SK-N-SH treated with all-trans-retinoic acid at 6 μM for 48 hours (cell line): ENCODE data around the gene SIL1.

Source experiments
- ATAC-seq: fragments of 200-7000 bp; cut with Tn5 transposase; 3 replicates; pipeline ENCODE4 v1.9.1; 2020; ENCODE audit warnings: mild to moderate bottlenecking, moderate library complexity
- ARNTL ChIP-seq: fragments of 450-650 bp; formaldehyde crosslinking; IDR thresholded peaks from 2 replicates; pipeline ENCODE4 v1.5.0; 2020; ENCODE audit warnings: low read depth, mild to moderate bottlenecking, moderate library complexity, borderline replicate concordance
- BACH2 ChIP-seq: fragments of 250-450 bp; sonication (Bioruptor Pico); IDR thresholded peaks from 2 replicates; pipeline ENCODE4 v1.9.0; 2021; ENCODE audit warnings: mild to moderate bottlenecking, borderline replicate concordance
- CREB5 ChIP-seq: fragments of 250-450 bp; sonication (Bioruptor Pico); IDR thresholded peaks from 2 replicates; pipeline ENCODE4 v1.5.1; 2020; ENCODE audit warnings: low read depth, mild to moderate bottlenecking, moderate library complexity
- CSDC2 ChIP-seq: fragments of 250-450 bp; sonication (Bioruptor Pico); IDR thresholded peaks from 2 replicates; pipeline ENCODE4 v1.5.0; 2020; ENCODE audit warnings: mild to moderate bottlenecking, moderate library complexity
- CSRNP3 ChIP-seq: fragments of 250-450 bp; sonication (Bioruptor Pico); IDR thresholded peaks from 2 replicates; pipeline ENCODE4 v1.5.1; 2021; ENCODE audit warnings: mild to moderate bottlenecking, moderate library complexity
- ESRRG ChIP-seq: fragments of 250-450 bp; sonication (Bioruptor Pico); IDR thresholded peaks from 2 replicates; pipeline ENCODE4 v1.6.1; 2021; ENCODE audit warnings: mild to moderate bottlenecking
- ISL1 ChIP-seq: fragments of 250-450 bp; sonication (Bioruptor Pico); IDR thresholded peaks from 2 replicates; pipeline ENCODE4 v2.1.2; 2022; ENCODE audit warnings: mild to moderate bottlenecking, moderate library complexity
- OSR1 ChIP-seq: fragments of 250-450 bp; sonication (Bioruptor Pico); IDR thresholded peaks from 2 replicates; pipeline ENCODE4 v1.8.0; 2022; ENCODE audit warnings: moderate library complexity, mild to moderate bottlenecking, inconsistent platforms
- PATZ1 ChIP-seq: fragments of 250-450 bp; sonication (Bioruptor Pico); IDR thresholded peaks from 2 replicates; pipeline ENCODE4 v1.8.0; 2020; ENCODE audit warnings: mild to moderate bottlenecking, moderate library complexity, borderline replicate concordance
- POU6F1 ChIP-seq: fragments of 250-450 bp; sonication (Bioruptor Pico); IDR thresholded peaks from 2 replicates; pipeline ENCODE4 v1.8.0; 2021; ENCODE audit warnings: low read depth, mild to moderate bottlenecking, moderate library complexity, borderline replicate concordance
- RARB ChIP-seq: fragments of 250-450 bp; sonication (Bioruptor Pico); IDR thresholded peaks from 2 replicates; pipeline ENCODE4 v1.8.0; 2021; ENCODE audit warnings: mild to moderate bottlenecking, moderate library complexity
- SNAI2 ChIP-seq: fragments of 250-450 bp; sonication (Bioruptor Pico); IDR thresholded peaks from 2 replicates; pipeline ENCODE4 v1.5.0; 2020; ENCODE audit warnings: mild to moderate bottlenecking, moderate library complexity
- TOX ChIP-seq: fragments of 250-450 bp; sonication (Bioruptor Pico); IDR thresholded peaks from 2 replicates; pipeline ENCODE4 v1.8.0; 2021; ENCODE audit warnings: mild to moderate bottlenecking, moderate library complexity, borderline replicate concordance
- TSHZ2 ChIP-seq: fragments of 250-450 bp; sonication (Bioruptor Pico); IDR thresholded peaks from 2 replicates; pipeline ENCODE4 v1.5.0; 2020; ENCODE audit warnings: mild to moderate bottlenecking, moderate library complexity
- ZC3H10 ChIP-seq: fragments of 250-450 bp; sonication (Bioruptor Pico); IDR thresholded peaks from 2 replicates; pipeline ENCODE4 v1.5.1; 2021; ENCODE audit warnings: mild to moderate bottlenecking, moderate library complexity
- ZFP3 ChIP-seq: fragments of 250-450 bp; sonication (Bioruptor Pico); IDR thresholded peaks from 2 replicates; pipeline ENCODE4 v1.5.0; 2020; ENCODE audit warnings: mild to moderate bottlenecking, moderate library complexity
- ZFP30 ChIP-seq: fragments of 450-650 bp; formaldehyde crosslinking; IDR thresholded peaks from 2 replicates; pipeline ENCODE4 v1.5.0; 2022; ENCODE audit warnings: mild to moderate bottlenecking, moderate library complexity
- ZNF565 ChIP-seq: fragments of 450-650 bp; formaldehyde crosslinking; conservative IDR thresholded peaks from 2 replicates; pipeline ENCODE4 v1.5.0; 2020; ENCODE audit warnings: low read depth, mild to moderate bottlenecking, moderate library complexity
- ZNF70 ChIP-seq: fragments of 450-650 bp; formaldehyde crosslinking; IDR thresholded peaks from 2 replicates; pipeline ENCODE4 v1.5.0; 2020; ENCODE audit warnings: mild to moderate bottlenecking, moderate library complexity
- ZNF8 ChIP-seq: fragments of 450-650 bp; formaldehyde crosslinking; IDR thresholded peaks from 2 replicates; pipeline ENCODE4 v1.5.0; 2020; ENCODE audit warnings: mild to moderate bottlenecking, moderate library complexity

SIL1 gene

GRCh38 chr5:139141446-139142204 is 56.5 kb downstream of the SIL1 start:
- TF ChIP-seq PATZ1 (CRISPR knock-in tag) = no peak
- no peak for TF ChIP-seq ESRRG (CRISPR knock-in tag)
- no peak for TF ChIP-seq ZFP30 (CRISPR knock-in tag)
- no peak for TF ChIP-seq ZNF8 (CRISPR knock-in tag)
- TF ChIP-seq ZNF70 (CRISPR knock-in tag) = no peak
- TF ChIP-seq RARB = no peak
- no peak for TF ChIP-seq ISL1 (CRISPR knock-in tag)
- no peak for TF ChIP-seq ZC3H10 (CRISPR knock-in tag)
- no peak for TF ChIP-seq SNAI2 (CRISPR knock-in tag)
- TF ChIP-seq CSRNP3 = no peak
- TF ChIP-seq TSHZ2 (CRISPR knock-in tag) = no peak
- TF ChIP-seq CREB5 (CRISPR knock-in tag) = no peak
- TF ChIP-seq ZNF565 (CRISPR knock-in tag) = no peak
- no peak for TF ChIP-seq ZFP3 (CRISPR knock-in tag)
- no peak for TF ChIP-seq ARNTL (CRISPR knock-in tag)
- TF ChIP-seq OSR1 (CRISPR knock-in tag) = no peak
- TF ChIP-seq BACH2 (CRISPR knock-in tag) = no peak
- no peak for TF ChIP-seq POU6F1 (CRISPR knock-in tag)
- no peak for TF ChIP-seq CSDC2
- no peak for TF ChIP-seq TOX
- TF ChIP-seq, all 23 proteins: peak for 0
- no peak for ATAC-seq

- peak; percentile 56 for ATAC-seq
- TF ChIP-seq ZFP3 (CRISPR knock-in tag) (no peak), PATZ1 (CRISPR knock-in tag) (no peak)
Observed at GRCh38 chr5:139140591-139141071, 57.5 kb downstream of the SIL1 start.
